Stimulated activated memory B cell treated with anti-CD40 and anti-IgM and Interleukin-4, amounts not matched to agents 10 μg/mL and 1 μg/mL and 100 μg/mL, for 72 hours (primary cell): ENCODE data around the gene ASPHD1.
A peak's percentile ranks its signal among the peaks of the same experiment; 100 is the strongest.
"Not testable (repeated sequence)": the region's sequence is repeated elsewhere in the genome, so short reads cannot be mapped to it uniquely, and the experiment has no call there.

Experiments used
- ATAC-seq: fragments of 150-1000 bp; cut with Tn5 transposase; 2 replicates; pipeline ENCODE4 v1.10.0; 2021
- H3K27ac Mint-ChIP-seq: one replicate; pipeline ENCODE4 v1.8.0; 2022; ENCODE audit warnings: mild to moderate bottlenecking, mixed read lengths
- H3K27me3 Mint-ChIP-seq: one replicate; pipeline ENCODE4 v1.8.0; 2022; ENCODE audit warnings: mixed read lengths
- H3K36me3 Mint-ChIP-seq: one replicate; pipeline ENCODE4 v1.8.0; 2022; ENCODE audit warnings: mixed read lengths
- H3K4me1 Mint-ChIP-seq: one replicate; pipeline ENCODE4 v1.8.0; 2022; ENCODE audit warnings: mixed read lengths
- H3K4me3 Mint-ChIP-seq: one replicate; pipeline ENCODE4 v1.8.0; 2022; ENCODE audit warnings: mild to moderate bottlenecking, moderate library complexity, mixed read lengths
- H3K9me3 Mint-ChIP-seq: one replicate; pipeline ENCODE4 v1.8.0; 2022; ENCODE audit warnings: mixed read lengths

The ASPHD1 gene

GRCh38 chr16:29900102-29900887 lies at the start of gene ASPHD1:
TSS of gene ASPHD1 (plus strand) at chr16:29900488. CDS start at chr16:29900972, 484 bp downstream.
- Mint-ChIP-seq H3K27me3 (peaks cover 61% of the 10 kb centered on the region), H3K9me3 (no peaks in the 10 kb centered on the region), H3K27ac (no peak within 1 kb of the TSS), H3K4me1 (peaks cover 27% of the 10 kb centered on the region), H3K36me3 (no peaks in the 10 kb centered on the region), H3K4me3 (peak within 1 kb of the TSS; percentile 72)
- peak; percentile 78 for ATAC-seq

GRCh38 chr16:29850998-29851397 lies 49.3 kb upstream of the ASPHD1 start:
- Mint-ChIP-seq H3K36me3 (peaks cover 20% of the 10 kb centered on the region), H3K4me3 (no peak overlapping the region), H3K27ac (no peak overlapping the region), H3K27me3 (no peaks in the 10 kb centered on the region), H3K4me1 (no peaks in the 10 kb centered on the region), H3K9me3 (no peaks in the 10 kb centered on the region)
- no peak for ATAC-seq

GRCh38 chr16:29852654-29853053 lies 47.6 kb upstream of the ASPHD1 start:
- no peak for ATAC-seq
- H3K4me3 Mint-ChIP-seq: no peak overlapping the region
- no peak overlapping the region for H3K27ac Mint-ChIP-seq
- H3K4me1 Mint-ChIP-seq: no peaks in the 10 kb centered on the region
- H3K9me3 Mint-ChIP-seq: no peaks in the 10 kb centered on the region
- H3K27me3 Mint-ChIP-seq: no peaks in the 10 kb centered on the region
- H3K36me3 Mint-ChIP-seq: peaks cover 11% of the 10 kb centered on the region

GRCh38 chr16:29854520-29855100 lies 45.7 kb upstream of the ASPHD1 start:
- Mint-ChIP-seq H3K4me1 (no peaks in the 10 kb centered on the region), H3K27me3 (no peaks in the 10 kb centered on the region), H3K9me3 (no peaks in the 10 kb centered on the region), H3K27ac (no peak overlapping the region), H3K36me3 (peaks cover 16% of the 10 kb centered on the region), H3K4me3 (no peak overlapping the region)
- no peak for ATAC-seq

GRCh38 chr16:29857133-29857760 lies 43.0 kb upstream of the ASPHD1 start:
- no peak overlapping the region for H3K27ac Mint-ChIP-seq
- peaks cover 24% of the 10 kb centered on the region for H3K36me3 Mint-ChIP-seq
- H3K27me3 Mint-ChIP-seq: no peaks in the 10 kb centered on the region
- H3K9me3 Mint-ChIP-seq: no peaks in the 10 kb centered on the region
- peaks cover 20% of the 10 kb centered on the region for H3K4me1 Mint-ChIP-seq
- no peak overlapping the region for H3K4me3 Mint-ChIP-seq
- no peak for ATAC-seq

- no peak for ATAC-seq
- H3K27me3 Mint-ChIP-seq: no peaks in the 10 kb centered on the region
- no peak overlapping the region for H3K27ac Mint-ChIP-seq
- no peak overlapping the region for H3K4me3 Mint-ChIP-seq
- H3K4me1 Mint-ChIP-seq: peaks cover 25% of the 10 kb centered on the region
- H3K9me3 Mint-ChIP-seq: no peaks in the 10 kb centered on the region
- peaks cover 24% of the 10 kb centered on the region for H3K36me3 Mint-ChIP-seq
Observed at GRCh38 chr16:29858149-29858849, 42.0 kb upstream of the ASPHD1 start.

GRCh38 chr16:29858974-29859373 lies 41.3 kb upstream of the ASPHD1 start:
- Mint-ChIP-seq H3K27me3 (no peaks in the 10 kb centered on the region), H3K4me1 (peaks cover 30% of the 10 kb centered on the region), H3K4me3 (no peak overlapping the region), H3K27ac (no peak overlapping the region), H3K36me3 (peaks cover 24% of the 10 kb centered on the region), H3K9me3 (no peaks in the 10 kb centered on the region)
- no peak for ATAC-seq

- no peak overlapping the region for H3K27ac Mint-ChIP-seq
- no peak for ATAC-seq
- H3K9me3 Mint-ChIP-seq: no peaks in the 10 kb centered on the region
- H3K27me3 Mint-ChIP-seq: no peaks in the 10 kb centered on the region
- peaks cover 24% of the 10 kb centered on the region for H3K36me3 Mint-ChIP-seq
- H3K4me3 Mint-ChIP-seq: no peak overlapping the region
- H3K4me1 Mint-ChIP-seq: peaks cover 30% of the 10 kb centered on the region
Observed at GRCh38 chr16:29860218-29860617, 40.1 kb upstream of the ASPHD1 start.

- H3K4me3 Mint-ChIP-seq: peak overlapping the region; percentile 100
- no peak for ATAC-seq
- peaks cover 12% of the 10 kb centered on the region for H3K27me3 Mint-ChIP-seq
- peaks cover 24% of the 10 kb centered on the region for H3K36me3 Mint-ChIP-seq
- H3K9me3 Mint-ChIP-seq: no peaks in the 10 kb centered on the region
- H3K4me1 Mint-ChIP-seq: peaks cover 30% of the 10 kb centered on the region
- peak overlapping the region; percentile 96 for H3K27ac Mint-ChIP-seq
Observed at GRCh38 chr16:29862383-29862883, 37.9 kb upstream of the ASPHD1 start.

GRCh38 chr16:29862884-29863668 lies 37.2 kb upstream of the ASPHD1 start, which contains the start of gene CDIPT:
TSS of gene CDIPT (minus strand) at chr16:29863226. CDS start at chr16:29862857, 369 bp downstream.
- peaks cover 12% of the 10 kb centered on the region for H3K27me3 Mint-ChIP-seq
- H3K9me3 Mint-ChIP-seq: no peaks in the 10 kb centered on the region
- peak within 1 kb of the TSS; percentile 96 for H3K27ac Mint-ChIP-seq
- peaks cover 30% of the 10 kb centered on the region for H3K4me1 Mint-ChIP-seq
- ATAC-seq: peak; percentile 100
- H3K4me3 Mint-ChIP-seq: peak within 1 kb of the TSS; percentile 100
- H3K36me3 Mint-ChIP-seq: peaks cover 24% of the 10 kb centered on the region

- Mint-ChIP-seq H3K27me3 (peaks cover 12% of the 10 kb centered on the region), H3K27ac (peak overlapping the region; percentile 96), H3K4me3 (peak overlapping the region; percentile 100), H3K9me3 (no peaks in the 10 kb centered on the region), H3K4me1 (peaks cover 30% of the 10 kb centered on the region), H3K36me3 (peaks cover 18% of the 10 kb centered on the region)
- ATAC-seq: no peak
Observed at GRCh38 chr16:29863669-29863984, 36.7 kb upstream of the ASPHD1 start.

GRCh38 chr16:29864205-29864604 lies 36.1 kb upstream of the ASPHD1 start:
- Mint-ChIP-seq H3K4me3 (no peak overlapping the region), H3K36me3 (peaks cover 12% of the 10 kb centered on the region), H3K4me1 (peaks cover 30% of the 10 kb centered on the region), H3K9me3 (no peaks in the 10 kb centered on the region), H3K27ac (no peak overlapping the region), H3K27me3 (peaks cover 12% of the 10 kb centered on the region)
- ATAC-seq: no peak

GRCh38 chr16:29868396-29869009 lies 31.8 kb upstream of the ASPHD1 start:
- Mint-ChIP-seq H3K27ac (no peak overlapping the region), H3K27me3 (peaks cover 12% of the 10 kb centered on the region), H3K4me3 (no peak overlapping the region), H3K36me3 (no peaks in the 10 kb centered on the region), H3K9me3 (no peaks in the 10 kb centered on the region), H3K4me1 (peaks cover 3% of the 10 kb centered on the region)
- ATAC-seq: no peak

- not testable (repeated sequence) for ATAC-seq, H3K4me3 Mint-ChIP-seq, H3K4me1 Mint-ChIP-seq, H3K9me3 Mint-ChIP-seq, H3K27ac Mint-ChIP-seq, H3K36me3 Mint-ChIP-seq
- H3K27me3 Mint-ChIP-seq: peaks cover 12% of the 10 kb centered on the region
Observed at GRCh38 chr16:29869067-29869466, 31.2 kb upstream of the ASPHD1 start.
